ENCODE results near the gene TRMU.

The TRMU gene

GRCh38 chr22:46346680-46347405, 11.3 kb downstream of the TRMU start:
- no peak overlapping the region for H2AK5ac ChIP-seq (ENCODE audit: low read length)
- H3K4ac ChIP-seq (ENCODE audit: low read depth, low read length): no peak overlapping the region
- no peak overlapping the region for H3K18ac ChIP-seq (ENCODE audit: low read length)
- no peaks in the 10 kb centered on the region for H3K4me1 ChIP-seq (ENCODE audit: control insufficient read depth, low read depth, low read length)
- peaks cover 3% of the 10 kb centered on the region for H3K79me2 ChIP-seq (ENCODE audit: control insufficient read depth, insufficient read depth, low read length)
- H3K4me3 ChIP-seq (ENCODE audit: low read length): no peak overlapping the region
- H4K8ac ChIP-seq (ENCODE audit: low read depth, low read length): no peak overlapping the region
- H3K27ac ChIP-seq (ENCODE audit: low read depth, low read length): no peak overlapping the region
- H3K56ac ChIP-seq (ENCODE audit: low read length): no peak overlapping the region
- H3K9ac ChIP-seq (ENCODE audit: low read length): no peak overlapping the region
- H2BK5ac ChIP-seq (ENCODE audit: low read length): no peak overlapping the region
- no CpG with 5 or more reads among the region's 19 CpGs for WGBS (ENCODE audit: extremely low coverage, insufficient coverage, low lambda C conversion rate)
- no peak overlapping the region for H4K5ac ChIP-seq (ENCODE audit: low read length)
- peaks cover 55% of the 10 kb centered on the region for H3K36me3 ChIP-seq (ENCODE audit: control insufficient read depth, insufficient read depth, low read length)
- peaks cover 21% of the 10 kb centered on the region for H3K79me1 ChIP-seq (ENCODE audit: low read length)
- no peak for DNase-seq
- H3K4me2 ChIP-seq (ENCODE audit: low read length): no peak overlapping the region
- H2BK120ac ChIP-seq (ENCODE audit: low read depth, low read length): no peak overlapping the region
- H3K27me3 ChIP-seq (ENCODE audit: insufficient read depth, low read length, poor library complexity): no peaks in the 10 kb centered on the region
- no peak overlapping the region for H3K23ac ChIP-seq (ENCODE audit: low read length)
- no peak overlapping the region for H2BK15ac ChIP-seq (replicated peaks; ENCODE audit: low read depth)

- H3K9ac ChIP-seq (ENCODE audit: low read length): no peak overlapping the region
- DNase-seq: no peak
- H2BK15ac ChIP-seq (replicated peaks; ENCODE audit: low read depth): no peak overlapping the region
- no peak overlapping the region for H3K4me3 ChIP-seq (ENCODE audit: low read length)
- H4K8ac ChIP-seq (ENCODE audit: low read depth, low read length): no peak overlapping the region
- no peak overlapping the region for H2AK5ac ChIP-seq (ENCODE audit: low read length)
- no CpG with 5 or more reads among the region's 12 CpGs for WGBS (ENCODE audit: extremely low coverage, insufficient coverage, low lambda C conversion rate)
- no peak overlapping the region for H3K4me2 ChIP-seq (ENCODE audit: low read length)
- H3K36me3 ChIP-seq (ENCODE audit: control insufficient read depth, insufficient read depth, low read length): peaks cover 60% of the 10 kb centered on the region
- H2BK5ac ChIP-seq (ENCODE audit: low read length): no peak overlapping the region
- no peaks in the 10 kb centered on the region for H3K4me1 ChIP-seq (ENCODE audit: control insufficient read depth, low read depth, low read length)
- no peak overlapping the region for H2BK120ac ChIP-seq (ENCODE audit: low read depth, low read length)
- no peak overlapping the region for H3K18ac ChIP-seq (ENCODE audit: low read length)
- no peak overlapping the region for H3K27ac ChIP-seq (ENCODE audit: low read depth, low read length)
- H3K4ac ChIP-seq (ENCODE audit: low read depth, low read length): no peak overlapping the region
- peaks cover 2% of the 10 kb centered on the region for H3K79me2 ChIP-seq (ENCODE audit: control insufficient read depth, insufficient read depth, low read length)
- H3K56ac ChIP-seq (ENCODE audit: low read length): no peak overlapping the region
- H3K23ac ChIP-seq (ENCODE audit: low read length): no peak overlapping the region
- no peak overlapping the region for H4K5ac ChIP-seq (ENCODE audit: low read length)
- H3K27me3 ChIP-seq (ENCODE audit: insufficient read depth, low read length, poor library complexity): no peaks in the 10 kb centered on the region
- peaks cover 21% of the 10 kb centered on the region for H3K79me1 ChIP-seq (ENCODE audit: low read length)
Observed at GRCh38 chr22:46347646-46348045, 12.1 kb downstream of the TRMU start.

GRCh38 chr22:46348099-46348695, 12.7 kb downstream of the TRMU start:
- H3K79me1 ChIP-seq (ENCODE audit: low read length): peaks cover 19% of the 10 kb centered on the region
- DNase-seq: no peak
- no peak overlapping the region for H3K9ac ChIP-seq (ENCODE audit: low read length)
- no peaks in the 10 kb centered on the region for H3K27me3 ChIP-seq (ENCODE audit: insufficient read depth, low read length, poor library complexity)
- peaks cover 59% of the 10 kb centered on the region for H3K36me3 ChIP-seq (ENCODE audit: control insufficient read depth, insufficient read depth, low read length)
- H3K56ac ChIP-seq (ENCODE audit: low read length): no peak overlapping the region
- H2BK15ac ChIP-seq (replicated peaks; ENCODE audit: low read depth): no peak overlapping the region
- H2BK120ac ChIP-seq (ENCODE audit: low read depth, low read length): no peak overlapping the region
- H3K79me2 ChIP-seq (ENCODE audit: control insufficient read depth, insufficient read depth, low read length): peaks cover 2% of the 10 kb centered on the region
- no peak overlapping the region for H4K8ac ChIP-seq (ENCODE audit: low read depth, low read length)
- no peak overlapping the region for H3K4me3 ChIP-seq (ENCODE audit: low read length)
- WGBS (ENCODE audit: extremely low coverage, insufficient coverage, low lambda C conversion rate): no CpG with 5 or more reads among the region's 15 CpGs
- H3K4ac ChIP-seq (ENCODE audit: low read depth, low read length): no peak overlapping the region
- H4K5ac ChIP-seq (ENCODE audit: low read length): no peak overlapping the region
- no peak overlapping the region for H3K4me2 ChIP-seq (ENCODE audit: low read length)
- no peak overlapping the region for H3K27ac ChIP-seq (ENCODE audit: low read depth, low read length)
- no peaks in the 10 kb centered on the region for H3K4me1 ChIP-seq (ENCODE audit: control insufficient read depth, low read depth, low read length)
- H3K18ac ChIP-seq (ENCODE audit: low read length): no peak overlapping the region
- no peak overlapping the region for H2BK5ac ChIP-seq (ENCODE audit: low read length)
- H2AK5ac ChIP-seq (ENCODE audit: low read length): no peak overlapping the region
- H3K23ac ChIP-seq (ENCODE audit: low read length): no peak overlapping the region

- Histone ChIP-seq H3K4ac (ENCODE audit: low read depth, low read length) (no peak overlapping the region), H4K5ac (ENCODE audit: low read length) (no peak overlapping the region), H3K27me3 (ENCODE audit: insufficient read depth, low read length, poor library complexity) (no peaks in the 10 kb centered on the region), H3K4me2 (ENCODE audit: low read length) (no peak overlapping the region), H2BK5ac (ENCODE audit: low read length) (no peak overlapping the region), H4K8ac (ENCODE audit: low read depth, low read length) (no peak overlapping the region), H3K79me1 (ENCODE audit: low read length) (peaks cover 16% of the 10 kb centered on the region), H2BK120ac (ENCODE audit: low read depth, low read length) (no peak overlapping the region), H2AK5ac (ENCODE audit: low read length) (no peak overlapping the region), H3K9ac (ENCODE audit: low read length) (no peak overlapping the region), H3K56ac (ENCODE audit: low read length) (no peak overlapping the region), H3K4me1 (ENCODE audit: control insufficient read depth, low read depth, low read length) (no peaks in the 10 kb centered on the region), H3K18ac (ENCODE audit: low read length) (no peak overlapping the region), H3K4me3 (ENCODE audit: low read length) (no peak overlapping the region), H2BK15ac (replicated peaks; ENCODE audit: low read depth) (no peak overlapping the region), H3K23ac (ENCODE audit: low read length) (no peak overlapping the region), H3K79me2 (ENCODE audit: control insufficient read depth, insufficient read depth, low read length) (peaks cover 2% of the 10 kb centered on the region), H3K27ac (ENCODE audit: low read depth, low read length) (no peak overlapping the region), H3K36me3 (ENCODE audit: control insufficient read depth, insufficient read depth, low read length) (peaks cover 57% of the 10 kb centered on the region)
- no peak for DNase-seq
- no CpG with 5 or more reads among the region's 18 CpGs for WGBS (ENCODE audit: extremely low coverage, insufficient coverage, low lambda C conversion rate)
Observed at GRCh38 chr22:46349238-46349637, 13.7 kb downstream of the TRMU start.

GRCh38 chr22:46349681-46350080, 14.2 kb downstream of the TRMU start:
- H3K23ac ChIP-seq (ENCODE audit: low read length): no peak overlapping the region
- no peak overlapping the region for H3K4me3 ChIP-seq (ENCODE audit: low read length)
- no peak overlapping the region for H3K4ac ChIP-seq (ENCODE audit: low read depth, low read length)
- H3K4me1 ChIP-seq (ENCODE audit: control insufficient read depth, low read depth, low read length): no peaks in the 10 kb centered on the region
- no peak overlapping the region for H2AK5ac ChIP-seq (ENCODE audit: low read length)
- no peak overlapping the region for H3K4me2 ChIP-seq (ENCODE audit: low read length)
- no peak overlapping the region for H3K27ac ChIP-seq (ENCODE audit: low read depth, low read length)
- no peak overlapping the region for H3K9ac ChIP-seq (ENCODE audit: low read length)
- no peak for DNase-seq
- H3K18ac ChIP-seq (ENCODE audit: low read length): no peak overlapping the region
- H3K79me2 ChIP-seq (ENCODE audit: control insufficient read depth, insufficient read depth, low read length): peaks cover 2% of the 10 kb centered on the region
- H3K36me3 ChIP-seq (ENCODE audit: control insufficient read depth, insufficient read depth, low read length): peaks cover 52% of the 10 kb centered on the region
- no peak overlapping the region for H3K56ac ChIP-seq (ENCODE audit: low read length)
- no peak overlapping the region for H4K8ac ChIP-seq (ENCODE audit: low read depth, low read length)
- peaks cover 16% of the 10 kb centered on the region for H3K79me1 ChIP-seq (ENCODE audit: low read length)
- no peak overlapping the region for H4K5ac ChIP-seq (ENCODE audit: low read length)
- WGBS (ENCODE audit: extremely low coverage, insufficient coverage, low lambda C conversion rate): no CpG with 5 or more reads among the region's 6 CpGs
- H3K27me3 ChIP-seq (ENCODE audit: insufficient read depth, low read length, poor library complexity): no peaks in the 10 kb centered on the region
- H2BK5ac ChIP-seq (ENCODE audit: low read length): no peak overlapping the region
- no peak overlapping the region for H2BK15ac ChIP-seq (replicated peaks; ENCODE audit: low read depth)
- H2BK120ac ChIP-seq (ENCODE audit: low read depth, low read length): no peak overlapping the region
